ENCODE measurements around the gene CELF5.
"Not testable (repeated sequence)": the region's sequence is repeated elsewhere in the genome, so short reads cannot be mapped to it uniquely, and the experiment has no call there.

DNA sequence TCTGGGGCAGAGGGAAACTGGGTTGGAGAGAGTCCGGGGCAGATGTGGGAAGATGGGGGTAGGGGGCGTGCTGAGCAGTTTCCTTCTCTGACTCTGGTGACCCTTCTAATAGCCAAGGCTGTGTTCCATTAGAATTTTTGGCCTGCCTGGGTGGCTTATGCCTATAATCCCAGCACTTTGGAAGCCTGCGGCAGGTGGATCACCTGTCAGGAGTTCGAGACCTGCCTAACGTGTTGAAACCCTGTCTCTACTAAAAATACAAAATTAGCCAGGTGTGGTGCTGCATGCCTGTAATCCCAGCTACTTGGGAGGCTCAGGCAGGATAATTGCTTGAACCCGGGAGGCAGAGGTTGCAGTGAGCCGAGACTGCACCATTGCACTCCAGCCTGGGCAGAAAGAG lies 21.6 kb upstream of the CELF5 start:
- TF ChIP-seq, protein P1, sequence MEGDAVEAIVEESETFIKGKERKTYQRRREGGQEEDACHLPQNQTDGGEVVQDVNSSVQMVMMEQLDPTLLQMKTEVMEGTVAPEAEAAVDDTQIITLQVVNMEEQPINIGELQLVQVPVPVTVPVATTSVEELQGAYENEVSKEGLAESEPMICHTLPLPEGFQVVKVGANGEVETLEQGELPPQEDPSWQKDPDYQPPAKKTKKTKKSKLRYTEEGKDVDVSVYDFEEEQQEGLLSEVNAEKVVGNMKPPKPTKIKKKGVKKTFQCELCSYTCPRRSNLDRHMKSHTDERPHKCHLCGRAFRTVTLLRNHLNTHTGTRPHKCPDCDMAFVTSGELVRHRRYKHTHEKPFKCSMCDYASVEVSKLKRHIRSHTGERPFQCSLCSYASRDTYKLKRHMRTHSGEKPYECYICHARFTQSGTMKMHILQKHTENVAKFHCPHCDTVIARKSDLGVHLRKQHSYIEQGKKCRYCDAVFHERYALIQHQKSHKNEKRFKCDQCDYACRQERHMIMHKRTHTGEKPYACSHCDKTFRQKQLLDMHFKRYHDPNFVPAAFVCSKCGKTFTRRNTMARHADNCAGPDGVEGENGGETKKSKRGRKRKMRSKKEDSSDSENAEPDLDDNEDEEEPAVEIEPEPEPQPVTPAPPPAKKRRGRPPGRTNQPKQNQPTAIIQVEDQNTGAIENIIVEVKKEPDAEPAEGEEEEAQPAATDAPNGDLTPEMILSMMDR (IDR thresholded peaks at IDR 0.05), result not testable (repeated sequence)
- TF ChIP-seq EP300, POLR2A (IDR thresholded peaks at IDR 0.05): not testable (repeated sequence)
